ENCODE results near the gene CLCN2.

Gene CLCN2

GRCh38 chr3:184347321-184348056 lies 13.9 kb downstream of the CLCN2 start:
- no peak for DNase-seq

- no peak for DNase-seq
These were observed 14.8 kb downstream of the CLCN2 start for GRCh38 chr3:184346480-184347190.

GRCh38 chr3:184345317-184346144 lies 15.9 kb downstream of the CLCN2 start:
- DNase-seq, result peak; percentile 16 to 94 (median 81)

GRCh38 chr3:184344579-184345316 lies 16.7 kb downstream of the CLCN2 start:
- DNase-seq, result peak in 6 of 51 donors; percentile 20 to 44 (median 30)

GRCh38 chr3:184343200-184343876 lies 18.1 kb downstream of the CLCN2 start:
- no peak for DNase-seq

- no peak for DNase-seq
These were observed 19.5 kb downstream of the CLCN2 start for GRCh38 chr3:184341925-184342324.

- DNase-seq, result peak in 1 of 51 donors; percentile 12
These were observed 21.8 kb downstream of the CLCN2 start for GRCh38 chr3:184339451-184340135.

- DNase-seq, result peak in 2 of 51 donors; percentile 52 to 59
These were observed 22.4 kb downstream of the CLCN2 start for GRCh38 chr3:184339001-184339400.

GRCh38 chr3:184338511-184338945 lies 22.9 kb downstream of the CLCN2 start:
- DNase-seq, result peak; percentile 20 to 91 (median 82)

- no peak for DNase-seq
These were observed 23.4 kb downstream of the CLCN2 start for GRCh38 chr3:184337981-184338380.

GRCh38 chr3:184337399-184337714 lies 24.0 kb downstream of the CLCN2 start, which contains the start of gene FAM131A:
Gene FAM131A, plus strand, starts transcription at chr3:184337600. Its CDS starts 31 bp downstream, at chr3:184337631.
- DNase-seq, result peak in 33 of 51 donors; percentile 23 to 80 (median 56)

GRCh38 chr3:184336547-184337398 lies 24.6 kb downstream of the CLCN2 start:
- peak in 28 of 51 donors; percentile 4 to 81 (median 54) for DNase-seq

GRCh38 chr3:184335661-184336546 lies 25.5 kb downstream of the CLCN2 start:
- DNase-seq, result peak in 50 of 51 donors; percentile 48 to 93 (median 82)

GRCh38 chr3:184335291-184335660 lies 26.1 kb downstream of the CLCN2 start:
- no peak for DNase-seq

- DNase-seq, result no peak
These were observed 26.8 kb downstream of the CLCN2 start for GRCh38 chr3:184334470-184335158.

GRCh38 chr3:184333700-184334099 lies 27.7 kb downstream of the CLCN2 start:
- no peak for DNase-seq

GRCh38 chr3:184333190-184333589 lies 28.2 kb downstream of the CLCN2 start:
- no peak for DNase-seq
